Measurements from ENCODE around the gene SEMA7A. TPM values are rescaled to one million over a fixed set of nuclear protein-coding genes. Genes with fewer than 3 reads are reported as not detected.

The SEMA7A gene
- total and polyA plus RNA-seq, 9 donors: 3.2 to 98.6 (median 9.0) TPM

DNA sequence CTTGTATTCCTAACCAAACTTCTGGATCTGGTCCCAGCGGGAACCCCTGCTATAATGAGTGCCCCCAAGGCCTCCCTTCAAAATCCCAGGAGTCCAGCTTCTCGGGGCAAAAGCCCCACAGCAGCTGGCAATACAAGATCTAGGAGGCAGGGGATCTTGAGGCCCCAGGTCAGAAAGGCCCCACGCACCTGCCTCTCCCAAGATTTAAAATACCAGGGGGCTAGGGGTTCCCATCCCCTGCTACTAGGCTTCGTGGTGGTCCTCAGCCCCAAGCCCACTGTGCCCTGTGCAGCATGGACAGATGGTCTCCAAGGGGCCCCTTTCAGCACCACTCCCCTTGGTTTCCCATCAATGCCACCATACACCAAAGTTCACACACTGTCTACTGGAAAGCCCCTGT, 50.5 kb downstream of the SEMA7A start:
- no peaks in the 10 kb centered on the region for H3K36me3 ChIP-seq
- no peak overlapping the region for H3K27ac ChIP-seq
- no peak for DNase-seq
- no peak overlapping the region for H3K4me3 ChIP-seq
- no peaks in the 10 kb centered on the region for H3K9me3 ChIP-seq
- no peaks in the 10 kb centered on the region for H3K27me3 ChIP-seq
- WGBS, 3 donors: 84 to 99% (median 95%) methylated on average over 4 of the region's 4 CpGs
- TF ChIP-seq, protein P1, sequence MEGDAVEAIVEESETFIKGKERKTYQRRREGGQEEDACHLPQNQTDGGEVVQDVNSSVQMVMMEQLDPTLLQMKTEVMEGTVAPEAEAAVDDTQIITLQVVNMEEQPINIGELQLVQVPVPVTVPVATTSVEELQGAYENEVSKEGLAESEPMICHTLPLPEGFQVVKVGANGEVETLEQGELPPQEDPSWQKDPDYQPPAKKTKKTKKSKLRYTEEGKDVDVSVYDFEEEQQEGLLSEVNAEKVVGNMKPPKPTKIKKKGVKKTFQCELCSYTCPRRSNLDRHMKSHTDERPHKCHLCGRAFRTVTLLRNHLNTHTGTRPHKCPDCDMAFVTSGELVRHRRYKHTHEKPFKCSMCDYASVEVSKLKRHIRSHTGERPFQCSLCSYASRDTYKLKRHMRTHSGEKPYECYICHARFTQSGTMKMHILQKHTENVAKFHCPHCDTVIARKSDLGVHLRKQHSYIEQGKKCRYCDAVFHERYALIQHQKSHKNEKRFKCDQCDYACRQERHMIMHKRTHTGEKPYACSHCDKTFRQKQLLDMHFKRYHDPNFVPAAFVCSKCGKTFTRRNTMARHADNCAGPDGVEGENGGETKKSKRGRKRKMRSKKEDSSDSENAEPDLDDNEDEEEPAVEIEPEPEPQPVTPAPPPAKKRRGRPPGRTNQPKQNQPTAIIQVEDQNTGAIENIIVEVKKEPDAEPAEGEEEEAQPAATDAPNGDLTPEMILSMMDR (IDR thresholded peaks at IDR 0.05): no peak
- TF ChIP-seq EP300 (IDR thresholded peaks at IDR 0.05) (no peak), POLR2A (IDR thresholded peaks at IDR 0.05) (no peak)
- intact Hi-C loops (cut with DNase I): loop anchor here in 3 of 4 donors (2.0 to 10.0 kb wide), 5 partner anchors 52 to 569 kb away; no protein-coding TSS in a partner anchor
- H3K4me1 ChIP-seq (ENCODE audit: insufficient read depth): no peaks in the 10 kb centered on the region

DNA sequence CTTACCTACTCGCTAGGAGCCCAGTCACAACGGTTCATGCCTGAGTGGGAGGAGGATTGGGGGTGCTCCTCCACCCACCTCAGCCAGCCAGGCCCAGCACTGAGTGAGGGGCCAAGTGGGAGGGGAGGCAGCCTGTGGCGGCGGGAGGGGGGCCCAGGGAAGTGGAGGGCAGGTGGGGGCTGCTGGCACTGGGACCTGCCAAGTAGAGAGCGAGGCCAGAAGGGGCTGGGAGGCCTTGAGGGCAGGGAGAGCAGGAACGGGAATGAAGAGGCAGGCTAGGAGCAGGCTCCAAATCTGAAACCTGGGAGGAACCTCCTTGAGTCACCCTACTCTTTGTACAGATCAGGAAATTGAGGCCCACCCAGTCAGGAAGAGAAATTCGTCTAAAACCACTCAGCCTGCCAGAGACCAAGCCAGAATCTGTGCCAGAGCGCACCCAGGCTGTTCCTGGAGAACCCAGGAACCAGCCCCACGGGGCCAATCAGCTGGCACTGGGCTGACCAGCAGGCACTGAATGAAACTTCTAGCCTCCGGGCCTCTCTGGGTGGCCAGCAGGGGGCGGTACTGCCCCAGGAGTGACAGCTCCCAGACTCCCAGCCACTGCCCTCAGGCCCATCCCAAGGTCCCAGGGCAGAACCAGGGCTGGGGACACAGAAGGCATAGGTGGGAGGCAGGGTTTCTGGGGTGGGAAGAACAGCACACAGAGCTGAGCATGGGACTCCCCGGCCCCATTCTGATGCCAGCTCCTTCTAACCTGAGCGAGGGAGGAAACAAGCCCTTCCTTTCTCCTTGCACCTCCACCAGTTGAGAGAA, 51.5 kb downstream of the SEMA7A start:
- H3K4me1 ChIP-seq (ENCODE audit: insufficient read depth): no peaks in the 10 kb centered on the region
- no peaks in the 10 kb centered on the region for H3K36me3 ChIP-seq
- 33 to 36% (median 33%) methylated on average over 13 of the region's 13 CpGs for WGBS, 3 donors
- DNase-seq: peak; percentile 82 to 93 (median 90)
- intact Hi-C loops (cut with DNase I): loop anchor here (1.0 to 10.0 kb wide), 6 partner anchors 53 to 570 kb away; no protein-coding TSS in a partner anchor
- TF ChIP-seq POLR2A (IDR thresholded peaks at IDR 0.05) (peak; percentile 22), EP300 (IDR thresholded peaks at IDR 0.05) (no peak)
- TF ChIP-seq, protein P1 (IDR thresholded peaks at IDR 0.05): peak; percentile 86 to 96 (median 96)
- no peaks in the 10 kb centered on the region for H3K27me3 ChIP-seq
- no peak overlapping the region for H3K4me3 ChIP-seq
- no peak overlapping the region for H3K27ac ChIP-seq
- no peaks in the 10 kb centered on the region for H3K9me3 ChIP-seq

DNA sequence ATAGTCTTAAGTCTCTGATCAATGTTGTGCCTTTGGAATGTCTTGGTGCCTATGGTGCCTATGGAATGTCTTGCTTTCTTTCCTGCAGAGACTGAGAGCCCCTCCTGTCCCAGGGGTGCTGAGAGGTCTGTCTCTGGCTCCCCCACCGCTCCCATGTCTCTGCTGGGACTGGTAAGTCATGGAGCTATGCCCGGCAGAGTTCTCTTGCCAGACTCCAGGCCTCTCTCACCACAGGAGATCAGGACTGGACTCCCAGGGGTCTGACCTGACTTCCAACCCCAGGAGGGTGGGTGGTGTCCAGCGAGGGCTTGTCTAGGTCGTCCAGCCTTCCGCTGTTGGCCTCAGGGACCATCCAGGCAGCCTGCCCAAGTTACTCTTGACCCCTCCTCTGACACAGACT, 52.3 kb downstream of the SEMA7A start:
- 50 to 69% (median 62%) methylated on average over 4 to 5 of the region's 5 CpGs for WGBS, 3 donors
- H3K4me3 ChIP-seq: no peak overlapping the region
- intact Hi-C loops (cut with DNase I): loop anchor here in 2 of 4 donors (5.0 to 10.0 kb wide), 3 partner anchors 243 to 571 kb away; no protein-coding TSS in a partner anchor
- H3K36me3 ChIP-seq: no peaks in the 10 kb centered on the region
- TF ChIP-seq, protein P1 (IDR thresholded peaks at IDR 0.05): no peak
- TF ChIP-seq POLR2A (IDR thresholded peaks at IDR 0.05) (no peak), EP300 (IDR thresholded peaks at IDR 0.05) (no peak)
- no peak for DNase-seq
- no peaks in the 10 kb centered on the region for H3K27me3 ChIP-seq
- H3K4me1 ChIP-seq (ENCODE audit: insufficient read depth): no peaks in the 10 kb centered on the region
- H3K27ac ChIP-seq: no peak overlapping the region
- no peaks in the 10 kb centered on the region for H3K9me3 ChIP-seq

DNA sequence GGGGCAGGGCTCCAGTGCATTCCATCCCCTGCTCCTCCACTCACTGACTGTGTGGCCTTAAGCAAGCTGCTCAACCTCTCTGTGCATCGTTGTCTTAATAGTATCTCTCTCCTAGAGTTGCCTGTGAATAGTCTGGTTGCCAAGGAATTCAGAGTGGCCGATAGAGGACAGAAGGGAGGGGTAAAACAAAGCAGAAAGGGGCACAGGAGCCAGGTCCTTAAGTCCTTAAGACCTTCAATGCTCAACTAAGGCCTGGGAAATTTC, 52.6 kb downstream of the SEMA7A start:
- intact Hi-C loops (cut with DNase I): loop anchor here in 2 of 4 donors (5.0 to 10.0 kb wide), 3 partner anchors 244 to 571 kb away; no protein-coding TSS in a partner anchor
- Histone ChIP-seq H3K4me3 (no peak overlapping the region), H3K9me3 (no peaks in the 10 kb centered on the region), H3K36me3 (no peaks in the 10 kb centered on the region), H3K4me1 (ENCODE audit: insufficient read depth) (no peaks in the 10 kb centered on the region), H3K27me3 (no peaks in the 10 kb centered on the region), H3K27ac (no peak overlapping the region)
- WGBS, 3 donors: 70 to 80% (median 78%) methylated on average over 2 of the region's 2 CpGs
- TF ChIP-seq, protein P1 (IDR thresholded peaks at IDR 0.05): no peak
- no peak for TF ChIP-seq EP300 (IDR thresholded peaks at IDR 0.05)
- TF ChIP-seq POLR2A (IDR thresholded peaks at IDR 0.05): no peak
- no peak for DNase-seq
